ENCODE measurements around the gene KCTD8. TPM values are rescaled to one million over a fixed set of nuclear protein-coding genes. Genes with fewer than 3 reads are reported as not detected.

Gene KCTD8
- total RNA-seq, 1 donor = not detected

DNA sequence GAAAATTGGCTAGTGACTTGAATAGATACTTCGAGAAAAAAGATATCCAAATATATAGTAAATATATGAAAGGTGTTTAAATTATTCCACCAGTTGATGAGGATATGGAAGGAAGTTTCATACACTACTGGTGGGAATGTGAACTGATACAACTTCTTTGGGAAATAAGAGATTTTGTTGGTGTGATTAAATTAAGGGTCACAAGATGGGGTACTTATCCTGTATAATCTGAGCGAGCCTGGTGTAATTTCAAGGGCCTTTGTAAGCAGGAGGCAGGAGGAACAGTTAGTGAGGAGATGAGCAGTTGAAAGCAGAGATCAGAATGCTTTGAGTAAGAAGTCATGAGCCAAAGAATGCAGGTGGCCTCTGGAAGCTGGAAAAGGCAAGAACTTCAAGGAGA is 192.2 kb downstream of the KCTD8 start:
- no peaks in the 10 kb centered on the region for H4K20me1 ChIP-seq (ENCODE audit: insufficient read depth, low read length)
- no peaks in the 10 kb centered on the region for H3K27me3 ChIP-seq (ENCODE audit: insufficient read depth, low read length)
- H2AFZ ChIP-seq (ENCODE audit: low read length) = no peak overlapping the region
- no peak overlapping the region for H3K27ac ChIP-seq (ENCODE audit: low read depth, low read length)
- TF ChIP-seq, protein P1, sequence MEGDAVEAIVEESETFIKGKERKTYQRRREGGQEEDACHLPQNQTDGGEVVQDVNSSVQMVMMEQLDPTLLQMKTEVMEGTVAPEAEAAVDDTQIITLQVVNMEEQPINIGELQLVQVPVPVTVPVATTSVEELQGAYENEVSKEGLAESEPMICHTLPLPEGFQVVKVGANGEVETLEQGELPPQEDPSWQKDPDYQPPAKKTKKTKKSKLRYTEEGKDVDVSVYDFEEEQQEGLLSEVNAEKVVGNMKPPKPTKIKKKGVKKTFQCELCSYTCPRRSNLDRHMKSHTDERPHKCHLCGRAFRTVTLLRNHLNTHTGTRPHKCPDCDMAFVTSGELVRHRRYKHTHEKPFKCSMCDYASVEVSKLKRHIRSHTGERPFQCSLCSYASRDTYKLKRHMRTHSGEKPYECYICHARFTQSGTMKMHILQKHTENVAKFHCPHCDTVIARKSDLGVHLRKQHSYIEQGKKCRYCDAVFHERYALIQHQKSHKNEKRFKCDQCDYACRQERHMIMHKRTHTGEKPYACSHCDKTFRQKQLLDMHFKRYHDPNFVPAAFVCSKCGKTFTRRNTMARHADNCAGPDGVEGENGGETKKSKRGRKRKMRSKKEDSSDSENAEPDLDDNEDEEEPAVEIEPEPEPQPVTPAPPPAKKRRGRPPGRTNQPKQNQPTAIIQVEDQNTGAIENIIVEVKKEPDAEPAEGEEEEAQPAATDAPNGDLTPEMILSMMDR (IDR thresholded peaks at IDR 0.05; ENCODE audit: extremely low read depth, low read depth, low read length) = no peak
- H3K4me2 ChIP-seq (ENCODE audit: insufficient read depth, low read length) = no peak overlapping the region
- DNase-seq (ENCODE audit: insufficient read length, low spot score, missing footprints) = no peak
- no peaks in the 10 kb centered on the region for H3K79me2 ChIP-seq (ENCODE audit: insufficient read depth, low read length)
- no peaks in the 10 kb centered on the region for H3K36me3 ChIP-seq (ENCODE audit: insufficient read depth, low read length)
- no peaks in the 10 kb centered on the region for H3K4me1 ChIP-seq (ENCODE audit: insufficient read depth, low read length)
- H3K4me3 ChIP-seq (ENCODE audit: insufficient read depth, low read length) = no peak overlapping the region
- no peaks in the 10 kb centered on the region for H3K9me3 ChIP-seq (ENCODE audit: low read depth, low read length)

DNA sequence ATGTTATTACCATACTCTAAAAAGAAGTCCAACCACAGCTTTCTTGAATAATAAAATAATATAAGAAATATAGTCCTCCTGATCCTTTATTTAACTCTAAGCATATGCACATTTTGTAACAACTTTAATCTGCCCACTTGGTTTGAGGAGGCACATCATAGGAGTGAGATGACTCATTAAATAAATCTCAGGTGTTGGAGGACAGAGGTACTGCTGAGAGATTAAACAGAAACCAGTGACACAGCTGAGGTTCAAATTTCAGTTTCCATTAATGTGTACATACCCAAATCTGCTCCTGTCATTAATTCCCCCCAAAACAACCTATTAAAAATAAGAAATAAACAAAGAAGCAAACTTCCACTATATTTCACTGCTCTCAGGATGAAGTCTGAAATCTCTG is 211.0 kb downstream of the KCTD8 start:
- Histone ChIP-seq H3K36me3 (ENCODE audit: insufficient read depth, low read length) (no peaks in the 10 kb centered on the region), H3K79me2 (ENCODE audit: insufficient read depth, low read length) (no peaks in the 10 kb centered on the region), H3K4me3 (ENCODE audit: insufficient read depth, low read length) (no peak overlapping the region), H3K9me3 (ENCODE audit: low read depth, low read length) (no peaks in the 10 kb centered on the region), H3K4me2 (ENCODE audit: insufficient read depth, low read length) (no peak overlapping the region), H3K4me1 (ENCODE audit: insufficient read depth, low read length) (no peaks in the 10 kb centered on the region), H4K20me1 (ENCODE audit: insufficient read depth, low read length) (no peaks in the 10 kb centered on the region), H3K27me3 (ENCODE audit: insufficient read depth, low read length) (no peaks in the 10 kb centered on the region), H2AFZ (ENCODE audit: low read length) (no peak overlapping the region), H3K27ac (ENCODE audit: low read depth, low read length) (no peak overlapping the region)
- TF ChIP-seq, protein P1 (IDR thresholded peaks at IDR 0.05; ENCODE audit: extremely low read depth, low read depth, low read length) = no peak
- no peak for DNase-seq (ENCODE audit: insufficient read length, low spot score, missing footprints)

DNA sequence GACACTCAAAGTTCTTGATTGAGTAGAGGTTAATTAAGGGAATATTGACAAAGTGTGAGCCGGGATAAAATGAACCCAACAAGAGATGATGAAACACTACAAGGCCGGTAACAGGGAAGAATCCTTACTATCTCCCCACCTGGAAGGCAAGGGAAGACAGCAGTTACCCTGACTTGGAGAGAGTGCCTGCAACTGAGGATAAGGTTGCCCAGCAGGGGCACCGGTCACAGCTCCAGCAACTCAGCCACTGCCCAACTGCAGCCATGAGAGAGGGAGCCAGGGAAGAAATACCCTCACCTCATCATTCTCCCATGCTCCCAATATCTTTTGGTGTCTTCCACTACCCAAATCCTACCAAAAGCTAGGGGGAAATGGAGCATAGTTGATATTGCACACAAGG is 212.7 kb downstream of the KCTD8 start:
- H4K20me1 ChIP-seq (ENCODE audit: insufficient read depth, low read length) = no peaks in the 10 kb centered on the region
- no peak overlapping the region for H3K27ac ChIP-seq (ENCODE audit: low read depth, low read length)
- no peak overlapping the region for H2AFZ ChIP-seq (ENCODE audit: low read length)
- H3K9me3 ChIP-seq (ENCODE audit: low read depth, low read length) = no peaks in the 10 kb centered on the region
- H3K36me3 ChIP-seq (ENCODE audit: insufficient read depth, low read length) = no peaks in the 10 kb centered on the region
- H3K27me3 ChIP-seq (ENCODE audit: insufficient read depth, low read length) = no peaks in the 10 kb centered on the region
- no peak overlapping the region for H3K4me3 ChIP-seq (ENCODE audit: insufficient read depth, low read length)
- DNase-seq (ENCODE audit: insufficient read length, low spot score, missing footprints) = no peak
- no peaks in the 10 kb centered on the region for H3K4me1 ChIP-seq (ENCODE audit: insufficient read depth, low read length)
- no peaks in the 10 kb centered on the region for H3K79me2 ChIP-seq (ENCODE audit: insufficient read depth, low read length)
- no peak overlapping the region for H3K4me2 ChIP-seq (ENCODE audit: insufficient read depth, low read length)
- TF ChIP-seq, protein P1 (IDR thresholded peaks at IDR 0.05; ENCODE audit: extremely low read depth, low read depth, low read length) = no peak

DNA sequence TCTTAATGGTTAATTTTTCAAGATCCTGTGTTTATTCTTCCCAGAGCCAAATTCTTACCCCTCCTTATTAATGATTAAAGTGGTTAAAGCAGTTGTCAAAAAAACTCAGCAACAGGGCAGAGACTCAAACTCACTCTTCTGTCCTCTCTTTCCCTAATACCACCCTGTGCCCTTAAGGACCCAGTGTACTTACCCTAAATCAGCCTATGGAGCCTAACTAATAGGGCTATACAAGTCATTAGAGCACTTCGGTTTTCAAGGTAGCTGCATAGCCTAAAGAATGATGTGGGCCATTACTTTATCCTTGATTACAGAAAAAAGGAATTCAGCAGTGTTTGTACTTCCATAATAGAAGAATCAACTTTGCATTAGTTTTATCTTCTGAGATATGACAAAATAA is 216.3 kb downstream of the KCTD8 start:
- H2AFZ ChIP-seq (ENCODE audit: low read length) = no peak overlapping the region
- TF ChIP-seq, protein P1 (IDR thresholded peaks at IDR 0.05; ENCODE audit: extremely low read depth, low read depth, low read length) = no peak
- no peaks in the 10 kb centered on the region for H3K27me3 ChIP-seq (ENCODE audit: insufficient read depth, low read length)
- no peak overlapping the region for H3K27ac ChIP-seq (ENCODE audit: low read depth, low read length)
- H3K4me1 ChIP-seq (ENCODE audit: insufficient read depth, low read length) = no peaks in the 10 kb centered on the region
- DNase-seq (ENCODE audit: insufficient read length, low spot score, missing footprints) = no peak
- H3K4me2 ChIP-seq (ENCODE audit: insufficient read depth, low read length) = no peak overlapping the region
- H3K36me3 ChIP-seq (ENCODE audit: insufficient read depth, low read length) = no peaks in the 10 kb centered on the region
- no peak overlapping the region for H3K4me3 ChIP-seq (ENCODE audit: insufficient read depth, low read length)
- H3K9me3 ChIP-seq (ENCODE audit: low read depth, low read length) = no peaks in the 10 kb centered on the region
- no peaks in the 10 kb centered on the region for H4K20me1 ChIP-seq (ENCODE audit: insufficient read depth, low read length)
- no peaks in the 10 kb centered on the region for H3K79me2 ChIP-seq (ENCODE audit: insufficient read depth, low read length)
